GM19043 (cell line): ENCODE results near the gene SUPT3H.

ENCODE experiments used
- ATAC-seq: cut with Tn5 transposase; IDR thresholded peaks from one replicate; pipeline ENCODE4 v1.9.1; 2021; ENCODE audit warnings: low read depth; ENCODE audit not compliant: unreplicated experiment

Gene SUPT3H

GRCh38 chr6:44969446-44970185 is 408.1 kb downstream of the SUPT3H start:
- ATAC-seq: no peak

DNA sequence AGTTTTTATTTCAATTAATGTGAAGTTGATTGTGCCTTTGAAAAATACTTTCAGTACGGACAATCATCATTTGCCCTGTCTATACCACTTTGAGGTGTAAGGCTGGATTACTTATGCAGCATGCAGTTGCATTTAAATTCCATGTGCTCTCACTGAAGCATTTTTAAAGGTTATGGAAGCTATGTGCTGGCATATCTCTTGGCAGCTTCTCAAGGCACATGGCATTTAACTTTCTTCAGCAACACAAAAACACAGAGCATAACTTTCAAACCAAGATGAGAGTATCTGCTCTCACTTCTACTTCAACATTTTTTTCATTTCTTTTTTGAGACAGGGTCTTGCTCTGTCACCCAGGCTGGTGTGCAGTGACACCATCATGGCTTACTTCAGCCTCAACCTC is 410.3 kb downstream of the SUPT3H start:
- no peak for ATAC-seq

DNA sequence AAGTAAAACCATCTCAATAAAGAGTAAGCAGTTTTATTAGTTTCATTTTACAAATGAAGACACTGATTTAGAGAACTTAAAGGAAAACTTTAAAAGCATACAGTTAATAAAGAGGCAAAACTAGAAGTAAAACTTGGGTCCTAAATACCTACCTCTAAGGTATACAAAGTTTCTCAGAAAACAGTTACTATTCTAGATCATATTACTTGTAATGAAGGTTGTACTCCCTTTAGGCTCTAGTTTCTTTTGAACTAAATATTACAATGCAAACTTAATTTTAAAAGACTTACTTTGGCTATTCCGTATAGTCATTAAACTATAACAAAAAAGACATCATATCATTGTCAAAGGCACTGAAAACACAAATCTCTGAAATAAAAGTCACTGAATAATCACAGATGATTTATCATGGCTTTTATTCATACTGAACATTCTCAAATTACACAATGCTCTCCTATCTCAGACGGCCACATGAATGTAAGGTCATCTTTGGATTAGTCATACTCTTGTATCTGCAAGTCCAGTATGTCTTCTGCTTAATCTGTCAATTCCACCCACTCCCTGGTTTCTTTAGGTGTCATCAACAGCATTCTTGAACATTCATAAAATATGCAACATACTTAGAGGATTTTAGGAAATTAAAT is 411.2 kb downstream of the SUPT3H start:
- no peak for ATAC-seq

GRCh38 chr6:44965708-44966107 is 412.0 kb downstream of the SUPT3H start:
- no peak for ATAC-seq

DNA sequence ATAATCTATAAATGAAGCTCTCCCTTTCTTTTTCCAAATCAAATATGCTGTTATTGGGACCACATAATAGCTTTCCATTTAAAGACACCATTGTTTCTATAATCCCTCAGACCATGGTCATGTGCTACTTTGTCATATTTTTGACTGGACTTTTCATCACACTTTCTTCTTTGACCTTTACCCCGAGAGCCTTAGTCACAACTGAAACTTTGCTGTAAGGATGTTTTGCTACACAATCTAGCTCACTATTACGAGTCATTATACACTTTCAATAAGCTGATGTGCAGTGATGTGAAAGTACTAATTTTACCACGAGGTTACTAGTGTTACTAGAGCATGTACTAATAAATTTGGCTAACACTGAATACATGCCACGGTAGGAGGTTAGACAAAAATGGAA is 416.8 kb downstream of the SUPT3H start:
- ATAC-seq: no peak

GRCh38 chr6:44959651-44960050 is 418.1 kb downstream of the SUPT3H start:
- no peak for ATAC-seq

GRCh38 chr6:44957156-44957555 is 420.6 kb downstream of the SUPT3H start:
- no peak for ATAC-seq

DNA sequence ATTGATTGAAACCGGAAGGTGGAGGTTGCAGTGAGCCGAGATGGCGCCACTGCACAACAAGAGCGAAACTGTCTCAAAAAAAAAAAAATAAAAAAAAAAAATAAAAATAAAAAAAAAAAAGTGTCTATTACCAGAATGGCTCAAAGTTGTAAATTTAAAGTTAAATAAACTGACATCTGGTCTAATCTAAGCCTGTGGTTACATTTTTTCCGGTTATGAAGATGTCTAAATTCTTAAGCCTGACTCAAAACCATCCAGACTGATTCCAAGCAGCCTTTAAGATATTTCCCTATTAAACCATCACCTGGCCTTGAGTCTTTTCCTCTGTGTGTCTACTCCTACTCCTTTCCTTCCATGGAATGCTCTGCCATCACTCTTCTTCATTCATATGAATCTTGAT is 421.3 kb downstream of the SUPT3H start:
- no peak for ATAC-seq

- ATAC-seq: no peak
These were observed 422.6 kb downstream of the SUPT3H start for GRCh38 chr6:44955145-44955544.

DNA sequence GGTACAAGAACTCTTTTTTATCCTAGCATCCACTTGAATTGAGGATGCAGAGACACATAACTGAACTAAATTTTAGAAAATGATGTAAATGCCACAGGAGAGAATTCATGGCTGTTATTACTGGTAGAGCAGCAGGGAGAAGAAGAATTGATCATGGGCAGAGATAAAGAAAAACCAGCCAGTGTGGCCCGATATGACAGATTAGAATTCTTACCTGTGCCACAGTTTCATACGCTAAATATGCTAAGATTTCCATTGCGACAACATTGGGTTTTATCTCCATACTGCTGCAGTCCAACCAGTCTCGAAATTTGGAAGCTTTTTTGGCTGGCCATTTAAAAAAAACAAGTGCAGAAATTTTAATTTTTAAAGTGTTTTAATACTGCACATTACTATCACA is 423.5 kb downstream of the SUPT3H start:
- no peak for ATAC-seq

- ATAC-seq: no peak
These were observed 426.4 kb downstream of the SUPT3H start for GRCh38 chr6:44951253-44951747.

DNA sequence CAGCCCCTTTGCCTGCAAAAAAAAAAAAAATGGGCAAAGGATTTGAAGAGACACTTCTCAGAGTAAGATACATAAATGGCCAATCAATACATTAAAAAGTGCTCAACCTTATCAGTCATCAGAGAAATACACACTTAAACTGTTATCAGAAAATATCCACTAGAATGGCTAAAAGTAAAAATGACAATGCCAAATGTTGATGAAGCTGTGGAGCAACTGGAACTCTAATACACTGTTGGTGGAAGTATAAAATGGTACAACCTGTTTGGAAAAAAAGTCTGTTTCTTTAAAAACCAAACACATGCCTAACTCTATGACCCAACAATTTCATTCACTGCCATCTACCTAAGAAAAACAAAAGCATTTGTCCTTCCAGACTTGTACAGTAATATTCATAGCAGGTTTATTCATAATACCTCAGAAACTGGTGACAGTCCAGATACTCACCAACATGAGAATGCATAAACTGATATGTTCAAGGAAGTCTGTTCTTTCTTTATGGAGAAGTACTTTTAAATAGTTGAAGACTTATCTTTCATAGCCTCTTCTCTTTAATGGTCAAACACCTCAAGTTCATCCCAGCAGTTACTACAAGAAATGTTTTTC is 428.0 kb downstream of the SUPT3H start:
- ATAC-seq: no peak

- ATAC-seq: no peak
These were observed 434.2 kb downstream of the SUPT3H start for GRCh38 chr6:44943541-44943940.

DNA sequence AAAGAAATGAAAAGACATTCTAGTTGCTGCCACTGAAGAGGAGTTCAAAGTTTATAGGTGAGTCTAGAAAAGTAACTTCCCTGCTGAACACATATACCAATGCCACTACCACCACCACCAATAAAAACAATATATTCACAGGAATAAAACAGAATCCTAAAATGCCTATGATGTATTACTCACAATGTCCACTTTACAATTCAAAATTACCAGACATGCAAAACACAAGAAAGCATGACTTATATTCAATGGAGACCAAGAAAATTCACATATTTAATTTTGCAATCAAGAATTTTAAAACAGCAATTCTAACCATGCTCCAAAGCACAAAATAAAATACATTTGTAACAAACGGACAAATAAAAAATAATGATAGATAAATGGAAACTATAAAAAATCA is 434.9 kb downstream of the SUPT3H start:
- ATAC-seq: no peak

- ATAC-seq: no peak
These were observed 435.5 kb downstream of the SUPT3H start for GRCh38 chr6:44942201-44942600.

- no peak for ATAC-seq
These were observed 437.4 kb downstream of the SUPT3H start for GRCh38 chr6:44940367-44940766.

GRCh38 chr6:44935693-44936300 is 441.9 kb downstream of the SUPT3H start:
- ATAC-seq: no peak

GRCh38 chr6:44933108-44933507 is 444.6 kb downstream of the SUPT3H start:
- no peak for ATAC-seq

DNA sequence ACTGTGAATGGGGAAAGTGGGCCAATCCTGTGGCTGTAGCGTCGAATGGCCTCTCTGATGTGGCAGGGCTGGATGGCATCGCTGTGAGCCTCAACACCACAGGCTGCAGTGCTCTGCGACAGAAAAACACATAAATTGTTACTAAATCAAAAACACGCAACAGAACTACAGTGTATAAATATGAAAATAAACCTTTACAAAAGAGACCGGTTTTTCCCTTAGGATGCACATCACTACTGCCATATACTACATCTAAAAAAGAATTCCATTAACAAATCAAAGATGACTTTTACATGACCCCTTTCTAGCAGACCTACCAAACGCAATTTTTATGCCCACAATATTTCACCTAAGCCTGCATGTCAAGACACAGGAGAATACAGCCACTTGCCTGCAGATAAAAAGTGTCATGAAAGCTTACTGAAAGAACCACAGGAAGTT is 445.1 kb downstream of the SUPT3H start:
- no peak for ATAC-seq

- ATAC-seq: no peak
These were observed 446.3 kb downstream of the SUPT3H start for GRCh38 chr6:44931385-44931784.

GRCh38 chr6:44926556-44926955 is 451.2 kb downstream of the SUPT3H start:
- no peak for ATAC-seq
